Common myeloid progenitor, CD34-positive (primary cell): ENCODE measurements around the gene FBXO15. TPM values are rescaled to one million over a fixed set of nuclear protein-coding genes. Genes with fewer than 3 reads are reported as not detected.

Experiments
- CTCF ChIA-PET: fragments of 350-600 bp; sonication (Branson Sonifier 250); formaldehyde crosslinking; loops from one replicate; lab custom pipeline; 2021; ENCODE audit warnings: antibody characterized with exemption; lab: Charles Lee
- POLR2A ChIA-PET: fragments of 350-600 bp; sonication (Branson Sonifier 250); formaldehyde crosslinking; loops from one replicate; lab custom pipeline; 2021; ENCODE audit warnings: antibody characterized with exemption; lab: Charles Lee
- DNase-seq, 3 donors: peaks; one replicate each; pipeline versions ENCODE4 v3.0.0 to v3.0.0-alpha.2; 2013
- H3K27ac ChIP-seq, 2 experiments: 1 replicate in 1 of 2; 2 replicates in 1 of 2; pipeline ENCODE4 v1.7.0; 2013; ENCODE audit warnings: inconsistent platforms in 2 of 2, low read length in 2 of 2, mild to moderate bottlenecking in 2 of 2, low read depth in 1 of 2, moderate library complexity in 1 of 2; ENCODE audit not compliant: severe bottlenecking in 2 of 2, insufficient read depth in 1 of 2, poor library complexity in 1 of 2
- H3K27me3 ChIP-seq, 5 experiments: replicated peaks in 2 of 5; 1 replicate in 3 of 5; 2 replicates in 2 of 5; pipeline versions ENCODE4 v1.6.1 to v1.7.0; 2013; ENCODE audit warnings: low read length in 4 of 5, mild to moderate bottlenecking in 2 of 5, moderate library complexity in 2 of 5, inconsistent platforms in 1 of 5; ENCODE audit not compliant: insufficient read depth in 5 of 5, control insufficient read depth in 4 of 5
- H3K36me3 ChIP-seq, 4 experiments: 1 replicate in 2 of 4; 2 replicates in 2 of 4; pipeline versions ENCODE4 v1.6.1 to v1.7.0; 2013; ENCODE audit warnings: low read length in 3 of 4, control low read depth in 1 of 4, mild to moderate bottlenecking in 1 of 4; ENCODE audit not compliant: control insufficient read depth in 4 of 4, insufficient read depth in 4 of 4
- H3K4me1 ChIP-seq, 4 experiments: 1 replicate in 3 of 4; 2 replicates in 1 of 4; pipeline versions ENCODE4 v1.6.1 to v1.7.1; 2013; ENCODE audit warnings: low read length in 3 of 4, mild to moderate bottlenecking in 3 of 4, control low read depth in 1 of 4, inconsistent platforms in 1 of 4, moderate library complexity in 1 of 4; ENCODE audit not compliant: control insufficient read depth in 4 of 4, insufficient read depth in 4 of 4; ENCODE audit errors: control extremely low read depth in 1 of 4
- H3K4me3 ChIP-seq, 7 experiments: 1 replicate in 4 of 7; 2 replicates in 3 of 7; pipeline versions ENCODE4 v1.5.1 to v1.7.0; 2013; ENCODE audit warnings: mild to moderate bottlenecking in 7 of 7, low read length in 6 of 7, moderate library complexity in 6 of 7, inconsistent platforms in 2 of 7, low read depth in 2 of 7, control low read depth in 1 of 7; ENCODE audit not compliant: insufficient read depth in 4 of 7, control insufficient read depth in 1 of 7; ENCODE audit errors: extremely low read depth in 1 of 7
- H3K9me3 ChIP-seq, 5 experiments: 1 replicate in 4 of 5; 2 replicates in 1 of 5; pipeline versions ENCODE4 v1.6.1 to v1.7.1; 2013; ENCODE audit warnings: low read length in 4 of 5, mild to moderate bottlenecking in 2 of 5, inconsistent platforms in 1 of 5, low read depth in 1 of 5, moderate library complexity in 1 of 5; ENCODE audit not compliant: control insufficient read depth in 4 of 5, insufficient read depth in 2 of 5; ENCODE audit errors: control extremely low read depth in 1 of 5
- WGBS: methylation state at CpG from one replicate; pipeline ENCODE4 v1.1.5; 2013; ENCODE audit not compliant: insufficient coverage; 5-methylcytosine and 5-hydroxymethylcytosine counted together
- polyA plus RNA-seq: library from polyadenylated mRNA; unstranded; fragments of 120-200 nt; gene quantifications from one replicate; pipeline ENCODE4 v1.2.1, GENCODE V29; 2013

The FBXO15 gene, protein sequence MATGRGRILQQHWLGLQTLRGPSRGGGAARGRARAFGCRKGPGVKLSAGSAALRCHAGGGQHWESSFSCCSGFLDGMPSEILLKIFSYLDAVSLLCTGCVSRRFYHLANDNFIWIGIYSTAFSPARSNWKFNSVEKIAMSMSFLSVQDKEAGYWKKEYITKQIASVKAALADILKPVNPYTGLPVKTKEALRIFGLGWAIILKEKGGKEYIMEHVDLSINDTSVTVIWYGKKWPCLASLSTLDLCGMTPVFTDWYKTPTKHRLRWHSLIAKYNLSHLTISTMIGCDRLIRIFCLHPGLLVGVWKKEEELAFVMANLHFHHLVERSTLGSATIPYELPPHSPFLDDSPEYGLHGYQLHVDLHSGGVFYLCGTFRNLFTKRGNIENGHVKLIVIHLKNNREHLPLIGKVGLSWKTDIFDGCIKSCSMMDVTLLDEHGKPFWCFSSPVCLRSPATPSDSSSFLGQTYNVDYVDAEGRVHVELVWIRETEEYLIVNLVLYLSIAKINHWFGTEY
- polyA plus RNA-seq, result 2.5 TPM

DNA sequence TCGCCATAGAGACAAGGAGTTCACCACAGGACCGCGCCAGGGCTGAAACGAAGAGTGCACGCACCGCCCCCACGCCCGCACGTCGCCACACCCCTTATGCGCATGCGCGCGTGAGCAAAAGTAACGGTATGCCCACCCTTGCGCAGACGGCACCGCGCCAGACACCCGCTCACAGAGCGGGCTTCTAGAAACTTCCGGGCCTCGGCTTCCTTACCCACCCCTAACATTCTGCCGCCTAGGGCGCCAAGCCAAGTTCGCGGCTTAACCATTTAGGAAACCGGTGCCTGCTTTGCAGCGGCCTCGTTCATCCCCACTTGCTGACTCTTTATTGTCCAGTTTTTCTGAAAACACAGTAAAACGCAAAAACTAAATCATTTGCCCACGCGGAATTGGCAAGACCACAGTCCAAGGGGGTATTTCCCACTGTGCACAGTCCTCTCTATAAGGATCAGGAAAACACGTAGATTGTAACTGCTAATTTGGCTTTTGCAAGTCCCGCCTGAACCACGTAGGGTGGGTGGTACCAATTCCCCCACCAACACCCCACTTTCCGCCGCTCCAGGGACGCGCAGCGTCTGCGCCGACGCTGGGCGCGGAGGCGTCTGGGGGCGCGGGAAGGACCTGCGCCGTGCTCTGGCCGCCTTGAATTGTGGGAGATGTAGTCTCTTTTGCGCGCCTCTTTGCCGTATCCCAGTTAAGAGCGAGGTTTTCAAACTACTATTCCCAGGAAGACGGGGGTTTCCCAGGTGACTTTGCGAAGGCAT lies at the start of gene FBXO15, which contains the start of gene TIMM21:
FBXO15 (minus strand) TSS at position 56 of the 764 bp plus-strand sequence; CDS start at position 7, 49 bp downstream.
TIMM21 (plus strand) TSS at position 745 of the 764 bp plus-strand sequence. CDS start 286 bp downstream, outside the sequence.
- Histone ChIP-seq H3K36me3 (peaks cover 3 to 28% (median 11%) of the 10 kb centered on the region in 4 experiments), H3K4me3 (peak within 1 kb of the TSS; percentile 57 to 99 (median 92)), H3K4me1 (peaks cover 7 to 32% (median 23%) of the 10 kb centered on the region in 4 experiments), H3K27ac (peak within 1 kb of the TSS; percentile 77 to 86), H3K27me3 (no peaks in the 10 kb centered on the region), H3K9me3 (no peaks in the 10 kb centered on the region)
- peak; percentile 98 for DNase-seq
- 0% methylated on average over 53 of the region's 58 CpGs for WGBS
- POLR2A ChIA-PET, result interaction anchor here (1.0 kb wide), 1 partner anchor 9 kb away, joined by 3 read pairs; no protein-coding TSS in a partner anchor
- CTCF ChIA-PET, result no interaction called here

DNA sequence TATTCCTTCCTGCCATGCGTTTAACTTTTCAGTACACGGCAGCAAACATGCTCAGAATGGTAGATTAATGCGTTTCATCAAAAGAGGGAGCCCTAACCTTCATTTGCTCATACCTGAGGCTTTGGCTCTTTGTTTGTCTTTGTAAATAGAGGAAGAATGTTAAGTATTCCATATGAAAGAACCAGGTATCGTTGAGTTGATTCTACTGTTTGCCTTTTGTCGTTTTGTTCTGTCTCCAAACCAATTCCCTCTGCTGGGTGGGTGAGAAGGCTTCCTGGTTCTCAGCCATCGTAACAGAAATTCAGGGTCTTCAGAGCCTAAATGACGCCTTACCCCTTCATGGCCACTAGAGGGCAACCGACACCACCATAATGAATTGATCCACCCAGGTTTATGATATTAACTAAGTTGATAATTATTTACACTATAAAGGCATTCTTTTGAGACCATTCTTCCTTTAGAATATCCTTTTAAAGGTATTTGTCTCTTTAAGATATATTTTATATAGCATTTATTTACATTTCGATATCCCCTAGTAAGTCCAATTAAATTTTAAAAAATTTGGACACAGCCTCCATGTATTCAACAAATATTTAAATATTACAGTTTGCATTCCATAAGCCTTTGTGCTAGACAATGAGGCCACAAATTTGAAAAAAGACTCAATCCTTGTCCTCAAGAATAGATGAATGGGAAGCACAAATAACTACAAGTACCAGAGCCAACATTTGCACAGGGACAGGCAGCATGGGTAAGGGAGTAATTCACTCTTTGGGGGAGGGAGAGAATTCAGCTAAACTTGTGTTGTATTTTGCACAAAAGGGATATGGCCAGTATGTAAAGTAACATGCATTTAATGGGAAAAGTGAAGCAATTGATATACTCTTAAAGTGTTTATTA lies 48.8 kb upstream of the FBXO15 start:
- peak overlapping the region in 1 of 2 experiments; percentile 45 for H3K27ac ChIP-seq
- 0% methylated on average over 4 of the region's 9 CpGs for WGBS
- H3K4me1 ChIP-seq, result peaks cover 0 to 3% (median 0%) of the 10 kb centered on the region in 4 experiments
- H3K9me3 ChIP-seq, result no peaks in the 10 kb centered on the region
- ChIA-PET POLR2A (no interaction called here), CTCF (interaction anchor here (0.9 to 5.5 kb wide), 10 partner anchors 18 to 355 kb away, joined by 3 to 48 read pairs (median 6); no protein-coding TSS in a partner anchor)
- H3K27me3 ChIP-seq, result peaks cover 0 to 7% (median 5%) of the 10 kb centered on the region in 5 experiments
- no peaks in the 10 kb centered on the region for H3K36me3 ChIP-seq
- H3K4me3 ChIP-seq, result peak overlapping the region in 6 of 7 experiments; percentile 44 to 81 (median 56)
- DNase-seq, result peak; percentile 70 to 88 (median 85)

DNA sequence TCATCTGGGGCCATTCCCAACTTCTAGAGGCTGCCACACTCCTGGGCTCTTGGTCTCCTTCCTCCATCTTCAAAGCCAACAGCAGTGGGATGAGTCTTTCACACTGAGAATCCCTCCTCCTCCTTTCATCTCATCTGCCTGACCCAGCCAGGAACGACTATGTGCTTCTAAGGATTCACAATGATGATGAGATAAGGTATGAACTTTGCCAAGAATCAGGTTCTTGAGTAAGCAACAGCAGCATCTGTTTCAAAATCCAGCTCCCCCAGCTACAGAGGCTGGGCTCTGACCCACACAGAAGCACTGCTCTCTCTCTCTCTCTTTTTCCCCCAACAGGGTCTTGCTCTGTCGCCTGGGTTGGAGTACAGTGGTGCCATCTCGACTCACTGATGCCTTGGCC lies 47.1 kb upstream of the FBXO15 start:
- H3K27ac ChIP-seq, result no peak overlapping the region
- peaks cover 0 to 5% (median 5%) of the 10 kb centered on the region in 5 experiments for H3K27me3 ChIP-seq
- POLR2A ChIA-PET, result no interaction called here
- H3K9me3 ChIP-seq, result no peaks in the 10 kb centered on the region
- CTCF ChIA-PET, result interaction anchor here (0.6 to 1.7 kb wide), 9 partner anchors 32 to 357 kb away, joined by 3 to 14 read pairs (median 3); no protein-coding TSS in a partner anchor
- WGBS, result 100% methylated on average over 1 of the region's 3 CpGs
- DNase-seq, result no peak
- H3K4me1 ChIP-seq, result peaks cover 0 to 3% (median 0%) of the 10 kb centered on the region in 4 experiments
- no peak overlapping the region for H3K4me3 ChIP-seq
- H3K36me3 ChIP-seq, result no peaks in the 10 kb centered on the region

DNA sequence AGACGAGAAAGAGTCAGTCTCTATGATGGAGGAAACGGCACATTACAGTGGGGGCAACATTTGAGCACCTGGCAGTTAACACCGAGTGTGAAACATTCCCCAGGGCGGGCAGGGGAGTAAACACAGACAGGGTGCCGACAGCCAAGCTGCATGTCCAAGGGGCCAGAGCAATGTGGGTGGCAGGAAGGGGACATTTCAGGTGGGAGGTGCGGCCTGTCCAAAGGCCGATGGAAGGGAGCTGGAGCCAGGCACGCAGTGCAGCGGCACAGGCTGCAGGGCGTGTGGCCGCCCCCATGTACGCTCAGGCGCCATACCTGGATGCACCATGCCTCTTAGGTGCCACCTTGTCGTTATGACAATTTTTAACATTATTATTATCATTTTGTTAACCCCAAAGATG lies 43.9 kb upstream of the FBXO15 start:
- POLR2A ChIA-PET, result interaction anchor here (0.7 kb wide), 1 partner anchor 195 kb away, joined by 4 read pairs; no protein-coding TSS in a partner anchor

DNA sequence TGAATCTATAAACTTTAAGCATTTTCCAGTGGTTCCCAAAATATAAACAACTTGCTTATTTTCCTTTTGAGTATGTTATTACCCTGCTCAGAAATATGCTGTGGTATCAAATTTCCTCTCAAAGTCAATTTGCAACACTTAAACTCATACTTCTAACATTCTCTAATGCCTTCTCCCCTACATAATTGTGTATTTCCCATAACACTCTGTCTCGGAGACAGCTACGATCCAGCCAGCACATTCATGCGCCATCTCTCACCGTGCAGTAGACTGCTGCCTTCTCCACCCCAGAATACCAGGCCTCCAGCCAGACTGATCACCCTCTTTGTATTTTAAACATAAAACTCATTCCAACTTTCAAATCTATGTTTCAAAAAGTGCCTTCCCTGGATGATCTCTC lies 42.5 kb upstream of the FBXO15 start:
- DNase-seq, result no peak
- H3K9me3 ChIP-seq, result no peaks in the 10 kb centered on the region
- 88% methylated on average over 4 of the region's 4 CpGs for WGBS
- H3K4me1 ChIP-seq, result no peaks in the 10 kb centered on the region
- no peak overlapping the region for H3K4me3 ChIP-seq
- POLR2A ChIA-PET, result no interaction called here
- CTCF ChIA-PET, result interaction anchor here (1.9 kb wide), 1 partner anchor 12 kb away, joined by 5 read pairs; no protein-coding TSS in a partner anchor
- no peak overlapping the region for H3K27ac ChIP-seq
- H3K36me3 ChIP-seq, result no peaks in the 10 kb centered on the region
- peaks cover 0 to 5% (median 5%) of the 10 kb centered on the region in 5 experiments for H3K27me3 ChIP-seq

More for the DNA sequence above, 43.9 kb upstream of the FBXO15 start:
- no peak overlapping the region for H3K4me3 ChIP-seq
- H3K9me3 ChIP-seq, result no peaks in the 10 kb centered on the region
- 95% methylated on average over 11 of the region's 14 CpGs for WGBS
- DNase-seq, result no peak
- peaks cover 0 to 5% (median 5%) of the 10 kb centered on the region in 5 experiments for H3K27me3 ChIP-seq
- CTCF ChIA-PET, result interaction anchor here (0.9 to 1.0 kb wide), 2 partner anchors 16 to 301 kb away, joined by 3 read pairs; no protein-coding TSS in a partner anchor
- H3K4me1 ChIP-seq, result peaks cover 0 to 3% (median 0%) of the 10 kb centered on the region in 4 experiments
- H3K27ac ChIP-seq, result no peak overlapping the region
- H3K36me3 ChIP-seq, result no peaks in the 10 kb centered on the region

DNA sequence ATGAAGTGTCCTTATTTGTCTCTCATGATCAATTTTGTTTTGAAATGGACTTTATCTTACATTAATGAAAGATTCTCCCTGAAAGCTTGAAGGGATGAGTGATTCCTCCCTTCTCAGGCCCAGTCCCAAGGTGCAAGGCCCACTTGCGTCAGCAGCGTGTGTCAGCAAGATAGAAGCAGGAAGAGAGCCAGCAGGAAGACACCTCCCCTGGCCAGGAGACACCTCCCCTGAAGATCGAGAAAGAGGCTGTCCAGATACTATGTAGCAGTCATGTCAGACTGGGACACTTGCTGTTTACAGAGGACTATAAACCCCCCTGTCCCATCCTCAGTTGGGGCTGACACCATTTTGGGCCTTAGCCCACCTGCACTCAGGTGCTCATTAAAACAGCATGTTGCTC lies 39.0 kb upstream of the FBXO15 start:
- ChIA-PET POLR2A (no interaction called here), CTCF (interaction anchor here (0.9 kb wide), 1 partner anchor 12 kb away, joined by 3 read pairs; no protein-coding TSS in a partner anchor)
- Histone ChIP-seq H3K27ac (no peak overlapping the region), H3K27me3 (peaks cover 0 to 5% (median 0%) of the 10 kb centered on the region in 5 experiments), H3K36me3 (no peaks in the 10 kb centered on the region), H3K9me3 (no peaks in the 10 kb centered on the region), H3K4me1 (no peaks in the 10 kb centered on the region), H3K4me3 (no peak overlapping the region)
- DNase-seq, result no peak
- WGBS, result 100% methylated on average over 3 of the region's 3 CpGs
